Activated T-cell treated with anti-CD3 and anti-CD28 coated beads, Interleukin-2, amount 50 U/mL, for 72 hours (primary cell): ENCODE data around the gene CTF1. TPM values are rescaled to one million over a fixed set of nuclear protein-coding genes. Genes with fewer than 3 reads are reported as not detected.
"Not testable (repeated sequence)": the region's sequence is repeated elsewhere in the genome, so short reads cannot be mapped to it uniquely, and the experiment has no call there.

ENCODE experiments used
- ATAC-seq, 2 donors: fragments of 150-1000 bp; cut with Tn5 transposase; replicated peaks in 1 of 2; 2 replicates each; pipeline ENCODE4 v1.10.0; 2021; ENCODE audit warnings: moderate library complexity in 2 of 2, mild to moderate bottlenecking in 1 of 2
- DNase-seq, 2 donors: peaks; one replicate each; pipeline ENCODE4 v3.0.0; 2021 to 2022; ENCODE audit warnings: mixed read lengths in 1 of 2
- H3K27ac Mint-ChIP-seq: one replicate; pipeline ENCODE4 v1.8.0; 2022; ENCODE audit warnings: mild to moderate bottlenecking, moderate library complexity, mixed read lengths
- H3K27me3 Mint-ChIP-seq: one replicate; pipeline ENCODE4 v1.8.0; 2022; ENCODE audit warnings: low read depth, mixed read lengths
- H3K36me3 Mint-ChIP-seq, 2 donors: one replicate each; pipeline ENCODE4 v1.8.0; 2022; ENCODE audit warnings: mixed read lengths in 2 of 2, mild to moderate bottlenecking in 1 of 2; ENCODE audit not compliant: insufficient read depth in 2 of 2
- H3K4me1 Mint-ChIP-seq: one replicate; pipeline ENCODE4 v1.8.0; 2022; ENCODE audit warnings: low read depth, mixed read lengths
- H3K4me3 Mint-ChIP-seq, 2 donors: one replicate each; pipeline ENCODE4 v1.8.0; 2022; ENCODE audit warnings: mild to moderate bottlenecking in 2 of 2, mixed read lengths in 2 of 2, moderate library complexity in 2 of 2
- H3K9me3 Mint-ChIP-seq, 2 donors: one replicate each; pipeline ENCODE4 v1.8.0; 2022; ENCODE audit warnings: mixed read lengths in 2 of 2
- total RNA-seq, 2 donors: library from RNA; stranded (reverse); gene quantifications; one replicate each; pipeline ENCODE4 v1.2.3, GENCODE V29; 2022

Gene CTF1, protein sequence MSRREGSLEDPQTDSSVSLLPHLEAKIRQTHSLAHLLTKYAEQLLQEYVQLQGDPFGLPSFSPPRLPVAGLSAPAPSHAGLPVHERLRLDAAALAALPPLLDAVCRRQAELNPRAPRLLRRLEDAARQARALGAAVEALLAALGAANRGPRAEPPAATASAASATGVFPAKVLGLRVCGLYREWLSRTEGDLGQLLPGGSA
- total RNA-seq, result under 1 TPM; 0.25 to 0.72 TPM

GRCh38 chr16:30896261-30896888 is at the start of gene CTF1:
Gene CTF1 (plus strand): TSS chr16:30896614. CDS start chr16:30896644, 30 bp downstream.
- no peak for ATAC-seq

DNA sequence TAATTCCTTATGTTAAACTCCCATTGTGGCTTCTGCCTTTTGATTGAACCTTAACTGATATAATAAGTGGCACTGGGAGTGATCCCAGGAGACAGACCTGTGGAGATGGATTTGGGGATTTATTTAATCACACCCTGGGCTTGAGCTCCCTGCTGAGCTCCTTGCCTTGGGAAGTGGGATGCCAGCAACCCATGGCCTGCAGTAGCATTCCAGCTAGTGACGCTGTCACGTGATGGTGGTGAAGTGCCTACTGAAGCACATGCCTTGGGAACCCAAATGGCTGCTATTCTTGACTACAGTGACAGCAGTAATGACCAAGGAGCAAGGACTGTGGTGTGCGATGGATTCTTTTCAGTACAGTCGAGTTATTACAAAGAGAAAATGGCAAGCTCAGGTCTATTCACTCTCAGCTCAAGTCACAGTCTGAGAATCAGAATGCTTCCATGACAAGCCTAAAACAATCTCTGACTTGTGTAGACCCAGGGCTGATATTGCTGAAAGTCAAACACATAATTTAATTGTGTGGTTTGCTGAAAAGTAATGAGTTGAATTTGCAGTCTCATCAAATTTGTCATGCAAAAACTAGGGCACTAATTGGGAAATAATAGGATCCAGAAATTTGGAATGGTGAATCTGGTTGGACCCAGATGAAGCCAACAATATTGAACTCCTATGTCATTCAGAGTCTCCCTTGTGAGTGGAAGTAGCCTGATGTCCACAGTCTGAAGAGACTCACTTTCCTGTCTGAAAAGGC is 49.6 kb upstream of the CTF1 start:
- Mint-ChIP-seq H3K4me1 (peaks cover 10% of the 10 kb centered on the region), H3K9me3 (no peaks in the 10 kb centered on the region), H3K36me3 (no peaks in the 10 kb centered on the region), H3K4me3 (no peak overlapping the region), H3K27ac (no peak overlapping the region), H3K27me3 (no peaks in the 10 kb centered on the region)
- DNase-seq (no peak), ATAC-seq (no peak)

More at GRCh38 chr16:30896261-30896888, at the start of gene CTF1:
- Mint-ChIP-seq H3K4me3 (peak within 1 kb of the TSS; percentile 75 to 85), H3K36me3 (peaks cover 2% of the 10 kb centered on the region in 2 donors), H3K27ac (peak within 1 kb of the TSS; percentile 54), H3K4me1 (peaks cover 59% of the 10 kb centered on the region), H3K27me3 (no peaks in the 10 kb centered on the region), H3K9me3 (no peaks in the 10 kb centered on the region)
- peak in 1 of 2 donors; percentile 33 for DNase-seq

DNA sequence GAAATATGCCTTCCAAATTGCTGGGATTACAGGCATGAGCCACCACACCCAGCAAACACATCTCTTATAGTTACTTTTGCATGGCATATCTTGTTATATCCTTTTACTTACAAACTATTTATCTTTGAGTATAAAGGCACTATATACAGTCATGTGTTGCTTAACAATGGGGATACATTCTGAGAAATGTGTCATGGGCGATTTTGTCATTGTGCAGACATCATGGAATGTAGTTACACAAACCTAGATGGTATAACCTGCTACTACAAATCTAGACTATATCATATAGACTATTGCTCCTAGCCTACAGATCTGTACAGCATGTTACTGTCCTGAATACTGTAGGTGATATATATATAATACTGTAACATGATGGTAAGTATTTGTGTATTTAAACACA is 46.2 kb upstream of the CTF1 start:
- Mint-ChIP-seq H3K9me3 (no peaks in the 10 kb centered on the region), H3K4me3 (no peak overlapping the region), H3K4me1 (peaks cover under 1% of the 10 kb centered on the region), H3K27me3 (no peaks in the 10 kb centered on the region), H3K27ac (no peak overlapping the region), H3K36me3 (no peaks in the 10 kb centered on the region)
- ATAC-seq (no peak), DNase-seq (no peak)

DNA sequence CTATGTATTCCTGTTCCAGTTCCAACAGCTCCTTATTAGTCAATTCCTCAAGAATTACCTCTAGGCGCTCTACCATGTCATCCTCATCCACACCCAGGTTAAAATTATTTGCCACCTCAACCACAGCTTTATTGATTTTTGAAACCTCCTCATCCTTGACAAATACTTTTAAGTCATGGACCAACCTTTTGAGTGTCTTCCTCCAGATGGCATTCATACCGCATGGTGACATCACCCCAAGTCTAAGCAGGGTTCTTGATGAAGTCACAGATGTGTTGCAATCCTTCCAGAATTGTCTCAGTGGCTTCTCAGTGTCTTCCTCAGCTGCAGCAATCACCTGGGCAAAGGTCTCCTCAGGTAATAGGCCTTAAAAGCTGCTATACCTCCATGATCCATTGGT is 42.7 kb upstream of the CTF1 start:
- Mint-ChIP-seq H3K27me3 (no peaks in the 10 kb centered on the region), H3K4me1 (no peaks in the 10 kb centered on the region), H3K4me3 (no peak overlapping the region), H3K27ac (no peak overlapping the region), H3K9me3 (no peaks in the 10 kb centered on the region), H3K36me3 (no peaks in the 10 kb centered on the region)
- no peak for DNase-seq
- no peak for ATAC-seq

GRCh38 chr16:30858111-30858495 is 38.3 kb upstream of the CTF1 start:
- Mint-ChIP-seq H3K27ac (no peak overlapping the region), H3K9me3 (no peaks in the 10 kb centered on the region), H3K4me3 (no peak overlapping the region), H3K4me1 (no peaks in the 10 kb centered on the region), H3K36me3 (no peaks in the 10 kb centered on the region), H3K27me3 (no peaks in the 10 kb centered on the region)
- no peak for DNase-seq
- no peak for ATAC-seq

DNA sequence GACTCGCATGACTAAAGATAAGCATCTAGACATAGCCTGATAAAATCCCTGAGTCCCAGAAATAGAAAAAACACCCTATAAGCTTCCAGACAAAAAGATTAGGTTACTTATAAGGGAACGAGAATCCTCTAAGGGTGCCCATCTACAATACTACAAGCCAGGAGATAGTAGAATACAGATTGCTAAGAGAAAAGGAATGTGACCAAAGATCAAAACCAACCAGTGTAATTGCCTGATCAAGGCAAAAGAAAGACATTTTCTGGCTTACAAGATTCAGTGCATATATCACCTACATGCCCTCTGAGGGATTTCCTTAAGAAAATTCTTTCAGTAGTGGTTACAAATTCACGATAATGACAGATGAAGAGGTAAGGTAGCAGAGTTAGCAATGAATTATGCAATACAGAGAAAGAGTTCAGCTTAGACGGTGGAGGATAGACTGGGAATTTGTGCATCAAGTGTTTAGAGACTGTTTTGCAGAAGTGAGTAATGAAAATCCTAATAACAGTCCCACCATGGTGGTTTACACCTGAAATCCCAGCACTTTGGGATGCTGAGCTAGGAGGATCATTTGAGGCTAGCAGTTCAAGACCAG is 37.5 kb upstream of the CTF1 start:
- ATAC-seq (no peak), DNase-seq (no peak)
- H3K4me3 Mint-ChIP-seq, result no peak overlapping the region
- no peaks in the 10 kb centered on the region for H3K9me3 Mint-ChIP-seq
- no peaks in the 10 kb centered on the region for H3K27me3 Mint-ChIP-seq
- H3K27ac Mint-ChIP-seq, result no peak overlapping the region
- H3K4me1 Mint-ChIP-seq, result no peaks in the 10 kb centered on the region
- no peaks in the 10 kb centered on the region for H3K36me3 Mint-ChIP-seq

DNA sequence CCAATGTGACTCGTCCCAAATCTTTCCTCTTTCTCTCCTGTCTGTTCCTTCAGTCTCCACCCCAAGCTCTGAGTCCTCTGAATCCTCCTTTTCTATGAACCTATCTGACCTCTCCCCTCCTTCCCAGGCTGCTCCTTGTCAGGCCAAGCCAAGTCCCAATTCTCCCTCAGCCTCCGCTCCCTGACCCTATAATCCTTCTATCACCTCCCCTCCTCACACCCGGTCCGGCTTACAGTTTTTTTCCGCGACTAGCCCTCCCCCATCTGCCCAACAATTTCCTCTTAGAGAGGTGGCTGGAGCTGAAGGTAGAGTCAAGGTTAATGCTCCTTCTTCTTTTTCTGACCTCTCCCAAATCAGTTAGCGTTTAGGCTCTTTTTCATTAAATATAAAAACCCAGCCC is 35.7 kb upstream of the CTF1 start:
- H3K4me3 Mint-ChIP-seq, H3K9me3 Mint-ChIP-seq, H3K27ac Mint-ChIP-seq, ATAC-seq, H3K4me1 Mint-ChIP-seq, DNase-seq, H3K36me3 Mint-ChIP-seq, H3K27me3 Mint-ChIP-seq: not testable (repeated sequence)

GRCh38 chr16:30863178-30863577 is 33.2 kb upstream of the CTF1 start:
- not testable (repeated sequence) for ATAC-seq, H3K9me3 Mint-ChIP-seq, H3K27me3 Mint-ChIP-seq, H3K27ac Mint-ChIP-seq, H3K4me3 Mint-ChIP-seq, H3K4me1 Mint-ChIP-seq, H3K36me3 Mint-ChIP-seq, DNase-seq

GRCh38 chr16:30866031-30866430 is 30.4 kb upstream of the CTF1 start:
- ATAC-seq (no peak), DNase-seq (no peak)
- no peaks in the 10 kb centered on the region for H3K4me1 Mint-ChIP-seq
- H3K4me3 Mint-ChIP-seq, result no peak overlapping the region
- no peaks in the 10 kb centered on the region for H3K27me3 Mint-ChIP-seq
- H3K36me3 Mint-ChIP-seq, result no peaks in the 10 kb centered on the region
- H3K27ac Mint-ChIP-seq, result no peak overlapping the region
- no peaks in the 10 kb centered on the region for H3K9me3 Mint-ChIP-seq

- no peak for ATAC-seq
These were observed 28.7 kb upstream of the CTF1 start for GRCh38 chr16:30867747-30868146.

DNA sequence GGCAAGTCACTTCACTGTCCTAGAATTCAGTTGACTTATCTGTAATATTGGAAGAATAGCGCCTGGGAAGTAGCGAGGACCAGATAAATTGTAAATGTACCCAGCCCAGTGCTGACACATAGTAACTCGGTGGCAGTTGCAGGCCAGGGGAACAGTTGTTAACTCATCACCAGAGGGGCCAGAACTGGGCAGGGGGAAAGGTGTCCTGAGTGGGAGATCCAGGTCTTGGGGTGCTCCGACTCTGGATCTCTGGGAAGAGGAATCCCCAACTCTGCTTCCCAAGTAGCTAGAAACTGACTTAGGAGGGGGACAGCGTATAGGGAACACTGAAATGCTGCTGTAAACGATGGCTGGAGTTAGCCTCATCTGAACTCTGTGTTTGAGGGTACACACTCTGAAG is 25.5 kb upstream of the CTF1 start:
- peaks cover 23% of the 10 kb centered on the region for H3K4me1 Mint-ChIP-seq
- DNase-seq (no peak), ATAC-seq (no peak)
- H3K4me3 Mint-ChIP-seq, result no peak overlapping the region
- H3K36me3 Mint-ChIP-seq, result peaks cover 2 to 3% of the 10 kb centered on the region in 2 donors
- peak overlapping the region; percentile 30 for H3K27ac Mint-ChIP-seq
- no peaks in the 10 kb centered on the region for H3K9me3 Mint-ChIP-seq
- no peaks in the 10 kb centered on the region for H3K27me3 Mint-ChIP-seq

More at GRCh38 chr16:30867747-30868146, 28.7 kb upstream of the CTF1 start:
- no peaks in the 10 kb centered on the region for H3K27me3 Mint-ChIP-seq
- H3K4me3 Mint-ChIP-seq, result no peak overlapping the region
- no peaks in the 10 kb centered on the region for H3K36me3 Mint-ChIP-seq
- no peaks in the 10 kb centered on the region for H3K9me3 Mint-ChIP-seq
- no peak for DNase-seq
- H3K4me1 Mint-ChIP-seq, result peaks cover 1% of the 10 kb centered on the region
- H3K27ac Mint-ChIP-seq, result no peak overlapping the region

- no peaks in the 10 kb centered on the region for H3K9me3 Mint-ChIP-seq
- H3K27me3 Mint-ChIP-seq, result no peaks in the 10 kb centered on the region
- DNase-seq (no peak), ATAC-seq (no peak)
- peaks cover 35% of the 10 kb centered on the region for H3K4me1 Mint-ChIP-seq
- H3K27ac Mint-ChIP-seq, result peak overlapping the region; percentile 100
- peak overlapping the region; percentile 72 to 89 for H3K4me3 Mint-ChIP-seq
- peaks cover 10% of the 10 kb centered on the region in 2 donors for H3K36me3 Mint-ChIP-seq
These were observed 22.1 kb upstream of the CTF1 start for GRCh38 chr16:30874244-30874820.
